HepG2 (cell line): ENCODE results near the gene CYP2W1. TPM values are rescaled to one million over a fixed set of nuclear protein-coding genes. Genes with fewer than 3 reads are reported as not detected.

Source experiments
- ARNT2 ChIP-seq: sonication (generic); formaldehyde crosslinking; IDR thresholded peaks from 2 replicates; pipeline ENCODE4 v1.8.0; 2022; ENCODE audit warnings: mild to moderate bottlenecking, low read depth, missing genetic modification reagents, moderate library complexity
- BRCA1 ChIP-seq: sonication (generic); formaldehyde crosslinking; IDR thresholded peaks from 2 replicates; pipeline ENCODE4 v1.4.0; 2020; ENCODE audit warnings: missing genetic modification reagents
- CREBL2 ChIP-seq: sonication (generic); formaldehyde crosslinking; IDR thresholded peaks from 2 replicates; pipeline ENCODE4 v1.8.1; 2023; ENCODE audit warnings: missing genetic modification reagents, mild to moderate bottlenecking, borderline replicate concordance
- HOXD1 ChIP-seq: sonication (generic); formaldehyde crosslinking; IDR thresholded peaks from 2 replicates; pipeline ENCODE4 v1.5.0; 2020; ENCODE audit warnings: missing genetic modification reagents
- IRX3 ChIP-seq: sonication (generic); formaldehyde crosslinking; IDR thresholded peaks from 2 replicates; pipeline ENCODE4 v1.8.1; 2023; ENCODE audit warnings: mild to moderate bottlenecking, low read depth, missing genetic modification reagents, borderline replicate concordance
- NCOA1 ChIP-seq: sonication (generic); formaldehyde crosslinking; IDR thresholded peaks from 2 replicates; pipeline ENCODE4 v1.9.0; 2021; ENCODE audit warnings: missing genetic modification reagents
- NFE2L1 ChIP-seq: sonication (generic); formaldehyde crosslinking; IDR thresholded peaks from 2 replicates; pipeline ENCODE4 v1.4.0; 2020; ENCODE audit warnings: missing genetic modification reagents, mild to moderate bottlenecking, borderline replicate concordance
- NFE2L2 ChIP-seq: fragments of 150-350 bp; IDR thresholded peaks from 2 replicates; pipeline ENCODE4 v1.6.1; 2014; ENCODE audit warnings: low read length
- PAF1 ChIP-seq: IDR thresholded peaks from 2 replicates; pipeline ENCODE4 v1.6.1; 2016; ENCODE audit warnings: missing genetic modification reagents, missing compliant biosample characterization
- PITX1 ChIP-seq: sonication (generic); formaldehyde crosslinking; IDR thresholded peaks from 2 replicates; pipeline ENCODE4 v1.5.1; 2020; ENCODE audit warnings: mild to moderate bottlenecking, missing genetic modification reagents
- SCMH1 ChIP-seq: sonication (generic); formaldehyde crosslinking; IDR thresholded peaks from 2 replicates; pipeline ENCODE4 v1.9.0; 2021; ENCODE audit warnings: missing genetic modification reagents, mild to moderate bottlenecking, borderline replicate concordance
- TARDBP ChIP-seq: sonication (generic); formaldehyde crosslinking; IDR thresholded peaks from 2 replicates; pipeline ENCODE4 v1.8.0; 2022; ENCODE audit warnings: mild to moderate bottlenecking, missing genetic modification reagents
- ZBED4 ChIP-seq: sonication (generic); formaldehyde crosslinking; IDR thresholded peaks from 2 replicates; pipeline ENCODE4 v1.4.0; 2020; ENCODE audit warnings: missing genetic modification reagents, borderline replicate concordance
- ZFYVE20 ChIP-seq: sonication (generic); formaldehyde crosslinking; IDR thresholded peaks from 2 replicates; pipeline ENCODE4 v1.8.0; 2023; ENCODE audit warnings: low read depth, mild to moderate bottlenecking, moderate library complexity, missing genetic modification reagents, borderline replicate concordance
- ZNF142 ChIP-seq: sonication (generic); formaldehyde crosslinking; IDR thresholded peaks from 2 replicates; pipeline ENCODE4 v1.4.0; 2020; ENCODE audit warnings: missing genetic modification reagents
- ZNF251 ChIP-seq: sonication (generic); formaldehyde crosslinking; IDR thresholded peaks from 2 replicates; pipeline ENCODE4 v1.9.0; 2021; ENCODE audit warnings: mild to moderate bottlenecking, missing genetic modification reagents
- ZNF33B ChIP-seq: sonication (generic); formaldehyde crosslinking; IDR thresholded peaks from 2 replicates; pipeline ENCODE4 v1.5.1; 2020; ENCODE audit warnings: mild to moderate bottlenecking, missing genetic modification reagents
- ZNF550 ChIP-seq: sonication (generic); formaldehyde crosslinking; IDR thresholded peaks from 2 replicates; pipeline ENCODE4 v1.4.0; 2020; ENCODE audit warnings: mild to moderate bottlenecking, missing genetic modification reagents, borderline replicate concordance
- ZNF883 ChIP-seq: sonication (generic); formaldehyde crosslinking; IDR thresholded peaks from 2 replicates; pipeline ENCODE4 v1.5.1; 2020; ENCODE audit warnings: mild to moderate bottlenecking, missing genetic modification reagents; ENCODE audit errors: not compliant biosample characterization
- polyA plus RNA-seq, 8 experiments: library from polyadenylated mRNA; depleted of rRNA in 3 of 8; stranded (reverse) in 7 of 8; unstranded in 1 of 8; fragments of >200 nt; fragmentation: Illumina TruSeq in 4 of 8; extraction: Trizol in 4 of 8; gene quantifications; 2 replicates each; pipeline versions ENCODE4 v1.2.1 to v1.2.3, GENCODE V29; 2011 to 2016; ENCODE audit warnings: low read depth in 4 of 8, missing spikeins in 1 of 8, mixed read lengths in 1 of 8; ENCODE audit not compliant: insufficient read depth in 1 of 8
- total RNA-seq, 5 experiments: library from RNA; depleted of rRNA; stranded (reverse); fragments of >200 nt; fragmentation: Illumina TruSeq; extraction: Trizol; gene quantifications; 2 replicates each; pipeline ENCODE4 v1.2.3, GENCODE V29; 2016; ENCODE audit warnings: low read depth in 1 of 5

Gene CYP2W1
- total and polyA plus RNA-seq, 2 of the 13 experiments (the other 11 are each of a cell fraction or from before 2014, with no cell fraction given), result 19.5 to 31.7 TPM

GRCh38 chr7:983004-983615, at the start of gene CYP2W1 (continued):
- TF ChIP-seq IRX3 (no peak), BRCA1 (CRISPR knock-in tag) (no peak), CREBL2 (CRISPR knock-in tag) (no peak), PITX1 (CRISPR knock-in tag) (no peak; the same call in 1 of the 2 replicates), TARDBP (CRISPR knock-in tag) (peak; percentile 72), ZFYVE20 (CRISPR knock-in tag) (no peak), ZBED4 (CRISPR knock-in tag) (no peak; the same call in 1 of the 2 replicates), ZNF251 (CRISPR knock-in tag) (no peak), ZNF883 (CRISPR knock-in tag) (peak; percentile 61), NFE2L2 (no peak), HOXD1 (0 out of 2 replicates have a peak, but pooled peaks have one; percentile 49), SCMH1 (no peak), NFE2L1 (no peak), ARNT2 (no peak), ZNF33B (CRISPR knock-in tag) (0 out of 2 replicates have a peak, but pooled peaks have one; percentile 26), PAF1 (CRISPR knock-in tag) (no peak), ZNF550 (no peak), NCOA1 (CRISPR knock-in tag) (no peak), ZNF142 (CRISPR knock-in tag) (no peak)
